ENCODE measurements around the gene NEURL3.

GRCh38 chr2:96491860-96492497 lies 13.2 kb downstream of the NEURL3 start:
- TF ChIP-seq POLR2A (IDR thresholded peaks at IDR 0.05; ENCODE audit: low read depth, low read length): no peak
- TF ChIP-seq SPI1 (IDR thresholded peaks at IDR 0.05; ENCODE audit: low read depth, low read length): no peak
- TF ChIP-seq POLR2AphosphoS5 (IDR thresholded peaks at IDR 0.05; ENCODE audit: low read depth, low read length): no peak
- TF ChIP-seq TAF1 (IDR thresholded peaks at IDR 0.05; ENCODE audit: low read depth, low read length): no peak
- TF ChIP-seq PAX5 (IDR thresholded peaks at IDR 0.05; ENCODE audit: insufficient read depth, low read length, severe bottlenecking): no peak

All from GM12891 (cell line).